Stimulated activated CD8-positive, alpha-beta memory T cell treated with anti-CD3 and anti-CD28 coated beads, Interleukin-7, amount 100 ng/mL, for 4 hours (primary cell): Measurements from ENCODE around the gene GALNTL6.

Source experiments
- DNase-seq, 2 donors: peaks; one replicate each; pipeline ENCODE4 v3.0.0-alpha.2; 2020; ENCODE audit warnings: low read depth in 2 of 2

The GALNTL6 gene

DNA sequence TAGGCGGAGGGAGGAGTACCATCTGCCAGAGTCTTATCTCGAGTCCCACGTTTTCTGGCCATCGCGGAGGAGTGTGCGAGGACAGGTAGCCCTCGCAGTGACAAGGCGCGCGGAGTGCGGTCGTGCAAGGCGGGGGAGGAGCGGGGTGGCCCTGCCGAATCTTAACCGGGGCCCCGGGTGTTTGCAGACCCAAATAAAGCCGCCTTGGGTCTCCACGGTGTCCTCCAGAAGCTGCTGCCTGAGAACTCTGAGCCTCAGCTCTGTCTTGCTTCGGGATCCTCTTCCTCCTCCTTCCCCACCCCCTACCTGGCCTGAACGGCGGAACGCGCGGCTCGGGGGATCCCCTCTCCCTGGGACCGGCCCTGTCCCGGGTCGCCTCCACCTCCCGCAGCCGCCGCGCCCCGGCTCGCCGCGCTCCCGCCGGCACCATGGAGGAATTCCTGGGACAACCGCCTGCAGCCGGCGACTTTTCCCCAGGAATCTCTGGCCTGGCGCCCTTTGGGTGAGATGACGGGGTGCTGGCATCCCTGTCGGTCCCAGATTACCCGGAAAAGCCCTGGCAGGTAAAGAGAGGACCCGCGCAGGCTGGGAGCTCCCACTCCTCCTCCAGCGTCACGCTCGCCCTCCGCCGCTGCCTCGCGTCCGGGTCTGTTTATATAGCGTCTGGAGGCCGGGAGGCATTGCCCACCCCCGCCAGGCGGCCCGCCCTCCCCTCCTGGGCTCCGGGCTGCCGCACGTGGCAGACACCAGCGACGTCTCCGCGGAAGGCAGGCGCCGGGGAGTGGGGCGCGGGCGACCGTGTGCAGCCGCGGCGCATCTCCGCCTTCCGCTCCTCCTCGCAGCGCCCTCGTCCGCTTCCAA is at the start of gene GALNTL6:
GALNTL6 (plus strand) TSS at position 740 of the 861 bp plus-strand sequence.
- DNase-seq = no peak

DNA sequence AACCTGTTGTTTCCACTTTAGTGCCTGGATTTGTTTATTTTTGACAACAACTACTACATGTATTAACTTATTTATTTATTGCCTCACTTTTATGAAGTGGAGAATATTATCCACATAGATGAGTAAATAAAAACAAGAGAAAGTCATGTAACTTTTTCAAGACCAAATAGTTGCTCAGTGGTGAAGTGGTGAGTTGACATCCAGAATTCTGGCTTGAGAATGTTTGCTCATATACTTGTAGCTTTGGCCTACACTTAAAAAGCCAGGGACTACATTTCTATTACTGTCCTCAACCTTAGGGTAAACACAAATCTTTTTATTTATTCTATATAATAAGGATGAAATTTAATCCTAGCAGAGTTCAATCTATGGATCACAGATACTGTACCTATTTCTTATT is 47.7 kb upstream of the GALNTL6 start:
- DNase-seq = no peak

DNA sequence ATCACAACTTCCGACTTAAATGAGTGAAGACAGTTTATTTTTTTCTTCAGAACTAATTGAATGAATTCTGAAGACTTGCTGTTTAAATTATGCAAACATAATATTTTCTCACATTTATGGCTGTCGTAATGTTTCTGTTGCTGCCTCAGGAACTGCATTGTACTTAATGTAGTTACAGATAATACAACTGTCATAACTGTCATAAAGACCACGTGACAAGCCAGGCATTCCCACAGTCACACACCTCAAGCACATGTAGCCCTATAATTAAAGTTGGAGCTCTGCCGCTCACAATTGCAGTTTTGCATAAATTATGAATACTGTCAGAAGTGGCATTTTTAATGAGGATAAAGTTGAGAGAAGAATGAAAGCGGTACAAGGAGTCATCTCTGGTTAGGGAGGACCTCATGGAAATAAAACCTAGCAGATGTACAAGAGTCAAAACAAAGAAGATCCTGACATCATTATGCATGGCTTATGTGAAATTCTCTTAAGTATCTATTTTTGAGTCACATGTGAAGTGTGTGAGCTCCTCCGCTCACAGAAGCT is 38.5 kb upstream of the GALNTL6 start:
- DNase-seq = no peak

DNA sequence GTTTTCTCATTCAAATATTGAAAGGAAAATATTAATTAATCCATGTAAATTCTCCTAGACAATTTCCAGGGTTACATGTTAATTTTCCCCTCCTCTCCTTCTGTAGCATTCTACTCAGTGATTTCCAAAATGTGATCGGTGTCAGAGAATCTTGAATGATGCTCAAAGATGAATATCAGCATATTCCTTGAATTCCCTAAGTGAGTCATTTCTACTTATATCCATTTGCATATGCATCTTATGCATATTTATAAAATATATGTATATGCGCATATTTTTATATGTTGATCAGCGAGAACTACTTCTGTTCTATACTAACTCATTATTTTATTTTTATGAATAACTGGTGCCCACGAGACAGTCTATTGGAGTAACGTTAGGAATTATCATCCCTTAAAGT is 33.9 kb upstream of the GALNTL6 start:
- no peak for DNase-seq

DNA sequence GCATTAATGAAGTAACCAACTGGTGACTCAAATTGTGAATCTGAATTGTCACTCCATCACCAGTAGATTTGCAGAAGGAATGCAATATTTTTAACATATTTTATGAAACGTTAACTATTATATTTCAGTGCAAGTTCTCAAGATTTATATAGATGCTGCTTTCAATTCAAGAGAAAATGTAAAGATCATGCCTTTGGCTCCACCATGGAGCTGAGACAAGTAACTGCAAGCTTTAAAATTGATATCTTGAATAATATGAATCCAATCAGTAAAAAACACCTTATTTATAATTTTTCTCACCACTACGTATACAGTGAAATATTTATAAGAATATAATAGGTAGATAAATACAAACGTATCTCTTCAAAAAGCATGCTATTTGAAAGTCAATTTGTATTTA is 27.8 kb upstream of the GALNTL6 start:
- no peak for DNase-seq

DNA sequence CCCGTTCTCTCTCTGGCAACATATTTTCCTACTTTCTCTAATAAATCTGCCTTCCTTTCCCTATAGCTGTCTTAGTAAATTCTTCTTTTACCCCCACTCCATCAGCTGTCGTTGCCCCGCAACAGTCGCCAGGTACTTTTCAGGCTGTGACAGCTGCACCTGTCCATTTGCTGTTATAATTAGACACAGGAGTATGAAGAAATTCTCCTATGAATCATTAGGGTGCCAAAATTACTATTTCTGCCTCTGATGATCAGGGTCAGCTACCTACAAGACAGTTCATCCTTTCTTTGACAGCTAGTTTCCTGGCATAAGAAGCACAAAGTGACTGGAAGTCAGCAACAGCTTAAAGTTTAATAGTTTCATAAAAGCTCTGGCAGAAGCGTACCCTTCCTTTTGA is 19.5 kb upstream of the GALNTL6 start:
- DNase-seq = no peak

DNA sequence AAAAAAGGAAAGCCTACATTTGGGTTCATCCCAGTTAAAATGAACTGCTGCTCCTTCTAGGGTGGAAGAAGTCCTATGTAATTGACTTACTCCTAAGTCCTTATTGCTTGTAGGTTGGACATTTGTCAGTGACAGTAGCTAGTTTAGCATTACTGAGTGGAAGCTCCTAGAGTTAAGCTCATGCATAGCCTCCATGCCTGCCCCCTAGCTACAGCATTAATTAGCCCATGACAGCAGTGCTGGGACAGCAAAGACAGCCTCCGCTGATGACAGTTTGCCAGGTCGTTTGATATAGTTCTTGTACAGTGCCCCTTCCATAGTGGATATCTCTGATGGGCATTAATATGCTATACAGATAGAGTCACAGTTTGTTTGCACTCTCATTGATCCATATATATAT is 18.7 kb upstream of the GALNTL6 start:
- no peak for DNase-seq

DNA sequence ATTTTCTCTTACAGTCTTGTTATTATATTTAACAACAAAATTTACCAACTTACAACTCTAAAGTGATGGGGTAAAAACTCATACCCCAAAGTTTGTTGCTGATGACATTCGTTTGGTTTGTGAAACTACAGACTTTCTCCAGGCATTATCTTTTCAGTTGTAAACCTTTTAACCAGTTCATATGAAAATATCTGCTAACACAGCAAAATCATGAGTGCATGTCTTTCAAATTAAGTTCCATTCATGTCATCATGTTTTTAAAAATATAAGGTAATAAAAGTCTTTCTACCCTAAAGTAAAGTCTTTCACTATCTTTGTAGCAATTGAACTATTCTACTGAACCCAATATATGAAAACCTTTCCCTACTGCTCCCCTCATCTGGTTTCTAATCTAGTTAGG is 3.4 kb upstream of the GALNTL6 start:
- DNase-seq = no peak

DNA sequence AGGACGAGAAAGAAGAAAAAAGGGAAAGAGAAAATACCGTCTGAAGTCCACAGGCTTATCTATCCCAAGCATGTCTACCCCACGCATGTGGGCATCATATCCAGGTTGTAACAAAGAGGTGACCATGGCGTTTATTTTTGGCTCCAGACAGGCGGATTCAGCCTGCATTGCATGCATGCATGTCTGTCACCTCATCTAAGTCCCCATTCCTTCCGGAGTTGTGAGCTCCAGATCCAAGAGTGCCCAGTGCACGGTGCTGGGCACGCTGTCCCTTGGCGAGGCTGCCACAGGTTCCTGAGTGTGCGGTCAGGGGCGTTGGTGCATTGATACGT is 905 bp upstream of the GALNTL6 start:
- no peak for DNase-seq

DNA sequence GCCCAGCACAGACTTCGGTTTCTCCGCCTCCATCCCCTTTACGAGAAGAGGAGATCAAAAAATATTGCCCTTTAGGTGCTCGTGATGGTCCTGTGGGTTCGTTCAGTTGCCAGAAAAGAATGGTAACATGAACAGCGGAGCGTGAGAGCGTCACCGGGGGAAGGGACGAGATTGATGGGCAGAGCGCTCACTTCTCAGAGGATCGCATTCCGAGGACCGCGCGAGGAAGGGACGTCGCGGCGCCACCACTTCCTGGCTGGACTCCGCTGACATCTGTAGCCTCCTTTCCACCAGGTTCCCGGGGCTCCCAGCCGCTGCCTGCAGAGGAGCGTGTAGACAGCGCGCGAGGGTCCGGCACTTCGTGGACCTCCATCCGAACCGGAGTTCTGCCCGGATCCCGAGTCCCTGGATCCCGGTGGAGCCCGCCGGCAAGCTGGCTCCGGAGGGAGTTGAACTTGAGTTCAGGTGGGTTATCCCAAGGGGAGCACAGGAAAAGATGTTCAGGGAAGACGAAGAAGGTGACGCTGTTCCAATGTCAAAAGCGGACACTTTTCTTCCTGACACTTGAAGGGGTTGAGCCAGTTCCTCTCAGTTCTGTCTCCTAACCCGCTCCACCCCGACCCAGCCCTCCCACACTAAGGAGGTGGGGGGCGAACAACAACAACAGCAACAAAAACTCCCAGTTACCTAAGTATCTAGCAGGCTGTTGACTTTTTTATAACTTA is 484 bp downstream of the GALNTL6 start:
- no peak for DNase-seq

DNA sequence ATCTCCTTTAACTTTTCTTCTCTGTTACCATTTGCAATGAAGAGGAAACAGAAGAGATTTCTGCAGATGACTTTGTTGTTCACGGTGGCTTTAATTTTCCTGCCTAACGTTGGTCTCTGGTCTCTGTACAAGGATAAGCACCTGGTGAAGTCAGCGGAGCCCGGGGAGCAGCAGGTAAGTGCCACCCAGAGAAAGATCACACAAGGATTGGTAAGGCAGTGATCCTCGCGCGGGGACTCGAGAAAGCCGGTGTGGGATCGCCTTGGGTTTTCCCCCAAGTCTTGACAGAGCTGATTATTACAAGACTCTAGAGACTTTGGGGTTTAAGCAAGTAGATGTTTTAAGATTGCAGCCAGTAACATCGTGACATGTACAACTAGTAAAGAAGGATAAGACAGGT is 1.3 kb downstream of the GALNTL6 start:
- no peak for DNase-seq

DNA sequence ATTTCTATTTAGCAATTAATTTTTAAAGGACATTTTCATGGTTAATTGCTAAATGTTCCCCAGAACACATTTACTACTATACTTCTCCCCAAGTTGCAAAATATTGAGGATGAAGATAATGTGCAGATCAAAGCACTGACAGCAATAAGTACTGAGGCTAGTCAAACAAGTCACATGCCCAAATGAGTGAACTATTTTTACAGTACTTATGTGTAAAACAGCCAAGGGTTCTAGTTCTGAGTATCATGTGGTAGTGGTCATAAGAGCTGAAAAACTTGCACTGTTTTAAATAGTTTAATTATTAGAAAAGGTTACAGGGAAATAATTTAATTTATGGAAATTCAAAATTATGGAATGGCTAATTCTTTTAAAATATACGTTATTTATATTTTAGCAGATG is 3.8 kb downstream of the GALNTL6 start:
- DNase-seq = no peak

DNA sequence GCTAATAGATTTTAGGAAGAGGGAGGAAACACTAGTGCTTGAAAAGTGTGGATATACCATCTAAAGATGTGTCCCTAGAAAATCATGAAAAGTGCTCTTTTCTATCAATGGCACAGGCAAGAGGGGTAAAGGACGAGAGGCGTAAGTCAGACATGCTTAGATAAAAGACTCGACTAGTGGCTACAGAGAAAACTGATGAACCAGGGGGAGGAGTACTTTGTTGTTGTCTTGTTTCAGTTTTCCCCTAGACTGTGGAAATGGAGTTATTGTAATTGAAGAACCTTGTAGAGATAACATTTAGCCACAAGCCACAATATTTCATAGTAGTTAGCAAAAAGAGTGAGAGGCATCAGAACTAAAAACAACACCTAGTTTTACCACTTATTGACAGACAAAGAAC is 21.4 kb downstream of the GALNTL6 start:
- no peak for DNase-seq

DNA sequence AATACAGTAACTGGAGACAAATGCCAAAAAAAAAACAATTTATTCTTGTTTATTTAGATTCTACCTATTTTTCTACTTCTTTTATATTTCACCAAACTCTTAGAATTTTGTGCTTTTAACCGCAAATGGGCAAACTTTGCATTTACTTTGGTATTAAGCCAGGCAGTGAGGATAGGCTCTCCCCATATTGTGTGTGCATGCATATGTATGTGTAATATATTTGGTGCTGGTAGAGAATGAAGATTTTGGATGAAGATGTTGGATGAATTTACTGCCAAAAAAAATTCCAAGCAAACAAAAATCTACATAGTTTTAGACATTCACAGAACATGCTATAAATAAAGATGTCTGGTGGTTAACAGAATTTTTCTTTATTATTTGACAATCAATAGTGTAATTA is 30.3 kb downstream of the GALNTL6 start:
- no peak for DNase-seq

DNA sequence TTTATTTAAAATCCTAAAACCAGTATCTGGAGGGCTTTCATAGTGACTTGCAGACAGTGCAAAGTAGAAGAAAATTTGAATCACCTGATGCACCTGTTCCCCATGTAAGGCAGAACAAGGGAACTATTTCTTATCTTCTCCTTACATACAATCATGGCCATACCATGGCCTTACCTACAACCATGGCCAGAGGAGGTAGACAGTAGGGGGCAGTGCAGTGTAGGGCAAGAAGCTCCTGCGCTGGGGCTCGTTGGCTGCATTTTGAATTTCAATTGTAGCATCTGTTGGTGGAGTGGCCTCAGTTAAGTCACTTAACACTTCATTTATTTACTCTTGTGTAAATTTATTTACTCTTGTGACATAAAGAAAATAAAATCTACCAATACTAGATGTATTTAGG is 33.0 kb downstream of the GALNTL6 start:
- DNase-seq = no peak

DNA sequence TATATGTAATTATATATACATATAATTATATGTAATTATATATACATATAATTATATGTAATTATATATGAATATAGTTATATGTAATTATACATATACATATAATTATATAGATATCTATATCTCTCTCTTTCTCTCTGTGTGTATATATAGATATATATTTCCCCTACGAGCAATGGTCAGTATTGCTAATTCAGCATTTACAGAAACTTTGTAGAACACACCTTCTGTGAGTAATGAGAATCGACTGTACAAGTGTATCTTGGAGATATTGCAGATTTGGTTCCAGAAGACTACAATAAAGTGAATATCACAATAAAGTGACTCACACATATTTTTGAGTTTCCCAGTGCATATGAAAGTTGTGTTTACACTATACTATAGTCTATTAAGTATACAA is 33.7 kb downstream of the GALNTL6 start:
- no peak for DNase-seq

DNA sequence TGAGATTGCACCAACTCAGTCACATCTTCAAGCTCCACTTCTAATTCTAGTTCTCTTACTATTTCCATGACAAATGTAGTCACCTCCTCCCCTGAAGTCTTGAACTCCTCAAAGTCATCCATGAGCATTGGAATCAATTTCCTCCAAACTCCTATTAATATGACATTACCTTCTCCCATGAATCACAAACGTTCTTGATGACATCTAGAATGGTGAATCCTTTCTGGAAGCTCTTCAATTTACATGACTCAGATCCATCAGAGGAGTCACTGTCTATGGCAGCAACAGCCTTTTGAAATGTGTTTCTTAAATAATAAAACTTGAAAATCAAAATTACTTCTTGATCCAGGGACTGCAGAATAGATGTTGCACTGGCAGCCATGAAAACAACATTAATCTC is 34.5 kb downstream of the GALNTL6 start:
- DNase-seq = no peak

DNA sequence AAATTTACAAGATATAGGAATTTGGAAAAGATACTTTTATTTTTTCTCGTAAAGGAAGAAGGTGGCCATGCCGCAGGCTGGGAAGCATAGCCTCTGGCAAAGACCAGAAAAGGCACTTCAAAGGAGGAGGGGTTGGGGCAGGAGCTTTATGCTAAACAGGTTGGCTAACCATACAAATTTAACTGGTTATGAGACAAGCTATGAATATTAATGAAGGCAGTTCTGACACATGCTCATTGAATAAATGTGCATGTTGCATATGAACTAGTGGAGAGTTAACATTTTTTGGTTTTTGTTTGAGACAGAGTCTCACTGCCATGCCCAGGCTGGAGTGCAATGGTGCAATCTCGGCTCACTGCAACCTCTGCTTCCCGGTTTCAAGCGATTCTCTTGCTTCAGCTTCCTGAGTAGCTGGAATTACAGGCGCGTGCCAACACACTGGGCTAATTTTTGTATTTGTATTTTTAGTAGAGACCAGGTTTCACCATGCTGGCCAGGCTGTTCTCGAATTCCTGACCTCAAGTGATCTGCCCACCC is 36.5 kb downstream of the GALNTL6 start:
- DNase-seq = no peak

DNA sequence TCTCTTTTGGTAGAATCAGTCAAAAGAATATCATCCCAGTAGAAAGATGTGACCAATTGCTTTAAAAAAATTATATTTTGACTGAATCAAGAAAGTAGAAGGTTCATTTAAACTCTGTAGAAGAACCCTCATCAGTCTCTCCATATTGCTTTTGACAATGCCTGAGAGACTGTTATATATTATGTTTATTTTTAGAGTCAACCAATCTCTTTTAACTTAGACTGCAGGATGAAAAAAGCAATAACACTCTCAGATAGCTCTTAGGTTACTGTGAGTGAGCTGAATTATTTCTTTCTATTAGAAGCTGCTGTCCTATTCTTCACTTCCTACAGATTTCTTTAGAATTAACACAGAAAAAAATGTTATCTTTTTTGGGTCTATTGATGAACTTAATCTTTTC is 38.1 kb downstream of the GALNTL6 start:
- no peak for DNase-seq

DNA sequence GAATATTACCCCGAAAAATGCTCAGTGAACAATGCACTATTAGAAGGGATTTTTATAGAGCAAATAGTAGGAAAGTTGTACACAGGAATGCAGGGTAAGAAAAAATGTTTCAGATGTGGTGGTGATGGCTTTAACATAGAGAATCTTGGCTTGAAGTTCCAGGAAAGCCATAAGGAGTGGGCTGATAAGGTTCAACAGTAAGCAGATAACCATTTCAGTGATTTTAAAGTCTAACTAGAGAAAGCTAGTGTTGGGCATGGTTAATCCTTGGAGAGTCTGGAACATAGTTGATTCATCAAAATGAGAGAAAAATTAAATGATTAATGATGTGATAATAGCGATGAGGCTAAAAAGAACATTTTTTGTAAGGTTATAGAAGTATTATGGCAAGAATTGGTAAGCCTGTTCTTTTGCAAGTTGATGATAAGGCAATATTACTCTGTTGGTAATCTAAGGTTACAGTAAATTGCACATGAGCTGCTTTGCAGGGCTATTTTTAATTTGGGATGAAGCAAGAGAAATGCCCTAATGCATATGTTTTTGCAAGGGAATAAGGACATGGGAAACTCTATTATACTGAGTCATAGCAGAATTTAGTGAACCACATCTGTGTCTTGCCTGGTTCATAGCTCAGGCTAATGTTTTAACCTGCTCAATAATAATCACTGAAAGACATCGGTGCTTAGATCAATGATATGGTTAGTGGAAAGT is 44.3 kb downstream of the GALNTL6 start:
- no peak for DNase-seq

DNA sequence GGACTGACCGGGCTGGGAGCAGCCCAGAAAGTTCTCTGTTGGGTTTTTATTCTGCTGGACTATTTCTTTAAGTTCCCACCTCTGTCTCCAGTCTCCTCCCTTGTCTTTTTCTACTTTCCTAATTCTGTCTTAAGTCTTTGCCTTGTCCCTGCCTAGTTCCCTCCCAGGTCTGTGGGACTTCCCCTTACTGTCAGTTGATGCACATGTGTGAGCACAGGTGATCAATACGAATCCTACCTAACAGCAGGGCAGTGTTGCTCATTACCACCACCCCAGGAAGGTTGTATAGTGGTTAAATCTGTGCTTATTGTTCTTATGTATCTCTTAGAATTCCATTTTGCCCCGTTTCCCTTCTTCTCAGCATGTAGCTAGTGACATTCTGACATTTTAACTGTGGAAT is 62.1 kb downstream of the GALNTL6 start:
- no peak for DNase-seq

DNA sequence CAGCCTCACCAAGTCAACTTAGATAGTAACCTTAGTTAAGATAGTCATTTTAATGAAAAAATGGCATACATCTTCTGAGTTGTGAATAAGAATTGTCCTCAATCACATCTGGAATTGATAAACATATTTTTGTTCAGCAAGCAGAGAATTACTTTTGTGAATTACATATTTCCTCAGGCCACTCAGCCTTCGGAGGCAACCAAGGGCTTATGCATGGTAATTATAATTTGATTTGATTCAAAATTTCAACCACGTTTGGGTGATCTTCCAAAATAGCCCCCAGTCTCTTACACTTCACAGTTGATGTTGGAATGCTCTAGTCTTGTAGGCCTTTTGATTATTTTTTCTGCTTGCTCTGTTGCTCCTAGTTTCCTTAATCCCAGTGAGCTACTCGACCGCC is 63.4 kb downstream of the GALNTL6 start:
- DNase-seq = no peak
